Stimulated activated CD8-positive, alpha-beta memory T cell treated with anti-CD3 and anti-CD28 coated beads, Interleukin-12 subunit alpha, Interleukin-12 subunit beta, amount 100 ng/mL, for 24 hours (primary cell): ENCODE data around the gene SCUBE1.

Source experiments
- DNase-seq: peaks from one replicate; pipeline ENCODE4 v3.0.0-alpha.2; 2020; ENCODE audit errors: extremely low read depth

SCUBE1 gene

GRCh38 chr22:43158778-43159483, 184.2 kb downstream of the SCUBE1 start:
- DNase-seq: no peak

GRCh38 chr22:43157874-43158546, 185.2 kb downstream of the SCUBE1 start:
- DNase-seq: no peak

GRCh38 chr22:43156413-43156812, 186.8 kb downstream of the SCUBE1 start:
- DNase-seq: no peak

- no peak for DNase-seq
These were observed 187.4 kb downstream of the SCUBE1 start for GRCh38 chr22:43155789-43156188.

GRCh38 chr22:43154887-43155536, 188.2 kb downstream of the SCUBE1 start:
- DNase-seq: no peak

GRCh38 chr22:43153899-43154298, 189.3 kb downstream of the SCUBE1 start:
- DNase-seq: no peak

- DNase-seq: no peak
These were observed 190.7 kb downstream of the SCUBE1 start for GRCh38 chr22:43152357-43153071.

- DNase-seq: no peak
These were observed 191.2 kb downstream of the SCUBE1 start for GRCh38 chr22:43152003-43152356.

GRCh38 chr22:43151251-43152002, 191.7 kb downstream of the SCUBE1 start, which contains the start of gene TSPO:
Gene TSPO, plus strand, starts transcription at chr22:43151559. Its CDS starts 7,680 bp downstream, at chr22:43159239.
- no peak for DNase-seq

GRCh38 chr22:43150731-43151206, 192.4 kb downstream of the SCUBE1 start:
- no peak for DNase-seq

- DNase-seq: no peak
These were observed 194.6 kb downstream of the SCUBE1 start for GRCh38 chr22:43148581-43148980.

GRCh38 chr22:43147821-43148220, 195.4 kb downstream of the SCUBE1 start:
- no peak for DNase-seq
